ENCODE results near the gene NDUFS3.
A peak's percentile ranks its signal among the peaks of the same experiment; 100 is the strongest.
"Not testable (repeated sequence)": the region's sequence is repeated elsewhere in the genome, so short reads cannot be mapped to it uniquely, and the experiment has no call there.

Gene NDUFS3

DNA sequence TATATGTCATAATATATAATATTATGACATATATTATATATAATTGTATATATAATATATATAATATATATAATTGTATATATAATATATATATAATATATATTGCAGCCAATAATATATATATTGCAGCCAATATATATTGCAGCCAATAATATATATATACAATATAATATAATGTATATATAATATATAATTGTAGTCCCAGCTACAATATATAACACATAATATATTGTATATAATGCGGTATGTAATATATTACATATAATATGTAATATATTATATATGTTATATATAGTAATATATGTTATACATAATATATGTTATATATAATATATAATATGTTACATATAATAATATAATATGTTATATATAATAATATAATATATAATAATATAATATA, 20.2 kb upstream of the NDUFS3 start:
- no peak for DNase-seq (ENCODE audit: low read depth in 3 of 3, low spot score in 1 of 3)

DNA sequence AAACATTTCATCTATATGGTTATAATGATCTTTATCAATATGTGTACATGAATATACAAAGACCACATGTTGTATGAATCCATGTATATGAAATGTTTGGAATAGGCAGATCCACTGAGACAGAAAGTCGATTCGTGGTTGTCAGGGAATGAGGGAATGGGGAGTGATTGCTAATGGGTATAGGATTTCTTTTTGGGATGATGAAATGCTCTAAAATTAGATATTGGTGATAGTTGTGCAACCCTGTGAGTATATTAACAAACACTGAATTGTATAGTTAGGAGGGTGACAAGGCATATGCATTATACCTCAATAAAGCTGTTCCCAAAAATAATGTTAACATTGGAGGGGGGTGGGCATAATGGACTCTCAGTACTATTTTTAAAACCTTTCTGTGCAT, 18.4 kb upstream of the NDUFS3 start:
- no peak for DNase-seq (ENCODE audit: low read depth in 3 of 3, low spot score in 1 of 3)

DNA sequence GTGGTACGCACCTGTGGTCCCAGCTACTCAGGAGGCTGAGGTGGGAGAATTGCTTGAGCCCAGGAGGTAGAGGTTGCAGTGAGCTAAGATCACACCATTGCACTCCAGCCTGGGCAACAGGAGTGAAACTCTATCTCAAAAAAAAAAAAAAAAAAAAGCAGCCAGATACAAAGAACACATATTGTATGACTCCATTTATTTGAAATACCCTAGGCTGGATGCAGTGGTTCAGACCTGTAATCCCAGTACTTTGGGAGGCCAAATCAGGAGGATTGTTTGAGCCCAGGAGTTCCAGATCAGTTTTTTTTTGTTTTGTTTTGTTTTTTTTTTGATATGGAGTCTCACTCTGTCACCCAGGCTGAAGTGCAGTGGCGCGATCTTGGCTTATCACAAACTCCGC, 16.5 kb upstream of the NDUFS3 start:
- DNase-seq (ENCODE audit: low read depth in 3 of 3, low spot score in 1 of 3) = not testable (repeated sequence)

DNA sequence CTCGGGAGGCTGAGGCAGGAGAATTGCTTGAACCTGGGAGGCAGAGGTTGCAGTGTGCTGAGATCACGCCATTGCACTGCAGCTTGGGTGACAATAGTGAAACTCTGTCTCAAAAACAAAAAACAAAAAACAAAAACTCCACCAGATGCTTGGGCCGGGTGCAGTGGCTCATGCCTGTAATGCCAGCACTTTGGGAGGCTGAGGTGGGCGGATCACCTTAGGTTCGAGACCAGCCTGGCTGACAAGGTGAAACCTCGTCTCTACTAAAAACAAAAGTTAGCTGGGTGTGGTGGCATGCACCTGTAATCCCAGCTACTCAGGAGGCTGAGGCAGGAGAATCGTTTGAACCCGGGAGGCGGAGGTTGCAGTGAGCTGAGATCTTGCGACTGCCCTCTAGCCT, 14.5 kb upstream of the NDUFS3 start:
- not testable (repeated sequence) for DNase-seq (ENCODE audit: low read depth in 3 of 3, low spot score in 1 of 3)

DNA sequence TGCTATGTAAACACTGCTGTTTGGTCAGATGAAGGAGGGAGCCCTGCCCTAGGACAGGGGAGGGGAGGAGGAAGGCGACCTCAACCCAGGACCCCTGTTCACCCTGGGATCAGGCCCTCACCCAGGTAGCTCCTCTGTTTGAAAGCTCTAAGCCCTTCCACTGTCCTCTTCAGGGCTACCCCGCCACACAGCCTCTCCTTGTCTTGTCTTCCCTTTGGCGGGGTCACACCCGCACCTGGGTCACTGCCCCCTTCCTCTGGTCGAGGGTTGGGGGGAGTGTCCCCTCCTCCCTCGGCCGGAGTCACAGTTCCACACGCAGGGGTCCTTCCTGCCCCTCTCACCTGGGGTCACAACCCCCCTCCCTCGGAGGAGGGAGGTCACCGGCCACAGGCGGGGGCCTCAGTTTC, 13.9 kb upstream of the NDUFS3 start:
- DNase-seq (ENCODE audit: low read depth in 3 of 3, low spot score in 1 of 3) = no peak

DNA sequence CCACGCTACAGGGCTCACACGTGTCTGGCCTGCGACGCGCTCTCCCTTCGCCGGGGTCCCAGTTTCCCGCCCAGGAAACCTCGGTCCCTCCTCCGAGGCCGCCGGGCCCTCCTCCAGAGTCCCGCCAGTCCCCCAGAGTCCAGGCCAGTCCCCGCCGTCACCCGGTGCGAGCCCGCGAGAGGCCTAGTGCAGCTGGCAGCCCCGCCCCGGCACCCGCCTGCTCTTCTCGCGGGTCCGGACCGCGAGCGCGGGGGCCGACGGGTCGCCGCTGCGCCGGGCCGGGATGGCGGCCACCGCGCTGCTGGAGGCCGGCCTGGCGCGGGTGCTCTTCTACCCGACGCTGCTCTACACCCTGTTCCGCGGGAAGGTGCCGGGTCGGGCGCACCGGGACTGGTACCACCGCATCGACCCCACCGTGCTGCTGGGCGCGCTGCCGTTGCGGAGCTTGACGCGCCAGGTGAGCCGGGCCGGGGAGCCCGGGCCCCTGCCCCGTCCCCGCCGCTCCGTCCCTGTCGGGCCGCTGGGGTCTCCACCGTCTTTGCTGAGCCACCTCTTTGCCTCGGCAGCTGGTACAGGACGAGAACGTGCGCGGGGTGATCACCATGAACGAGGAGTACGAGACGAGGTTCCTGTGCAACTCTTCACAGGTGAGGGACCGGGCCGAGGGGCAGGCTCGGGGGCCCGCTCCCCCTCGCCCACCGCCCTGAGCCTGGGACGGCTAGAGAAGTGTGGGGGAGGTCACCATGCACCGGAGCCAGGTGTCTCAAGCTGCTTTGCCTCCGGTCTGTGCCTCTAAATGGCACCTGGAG, 13.3 kb upstream of the NDUFS3 start, which contains the start of gene PTPMT1:
Gene PTPMT1, plus strand, starts transcription at position 260 of the 809 bp plus-strand sequence. Its CDS starts 24 bp downstream, at position 284.
- DNase-seq (ENCODE audit: low read depth in 3 of 3, low spot score in 1 of 3) = peak in 2 of 3 donors; percentile 30 to 48

DNA sequence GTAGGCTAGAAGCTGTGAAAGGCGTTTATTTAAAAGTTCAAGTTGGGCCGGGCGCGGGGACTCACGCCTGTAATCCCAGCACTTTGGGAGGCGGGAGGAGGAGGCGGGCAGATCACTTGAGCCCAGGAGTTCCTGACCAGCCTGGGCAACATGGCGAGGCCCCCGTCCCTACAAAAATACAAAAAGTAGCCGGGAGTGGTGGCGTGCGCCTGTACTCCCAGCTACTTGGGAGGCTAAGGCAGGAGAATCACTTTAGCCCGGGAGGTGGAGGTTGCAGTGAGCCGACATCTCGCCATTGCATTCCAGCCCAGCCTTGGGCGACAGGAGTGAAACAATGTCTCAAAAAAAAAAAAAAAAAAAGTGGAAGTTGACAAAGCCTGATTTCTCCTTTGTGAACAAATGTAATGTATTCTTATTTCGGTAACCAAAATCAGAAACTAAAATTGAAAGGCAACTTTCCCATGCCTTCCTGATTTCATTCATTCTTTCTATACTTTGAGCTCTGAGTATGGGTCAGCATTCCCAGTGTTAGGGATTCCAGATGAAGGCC, 12.7 kb upstream of the NDUFS3 start:
- no peak for DNase-seq (ENCODE audit: low read depth in 3 of 3, low spot score in 1 of 3)

DNA sequence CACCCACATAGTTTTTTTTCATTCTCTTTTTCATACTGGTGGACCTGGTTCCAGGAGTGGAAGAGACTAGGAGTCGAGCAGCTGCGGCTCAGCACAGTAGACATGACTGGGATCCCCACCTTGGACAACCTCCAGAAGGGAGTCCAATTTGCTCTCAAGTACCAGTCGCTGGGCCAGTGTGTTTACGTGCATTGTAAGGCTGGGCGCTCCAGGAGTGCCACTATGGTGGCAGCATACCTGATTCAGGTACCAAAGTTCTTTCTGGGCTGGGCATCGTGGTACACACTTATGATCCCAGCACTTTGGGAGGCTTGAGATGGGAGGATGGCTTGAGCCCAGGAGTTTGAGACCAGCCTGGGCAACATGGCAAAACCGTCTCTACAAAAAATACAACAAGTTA, 9.2 kb upstream of the NDUFS3 start:
- no peak for DNase-seq (ENCODE audit: low read depth in 3 of 3, low spot score in 1 of 3)

DNA sequence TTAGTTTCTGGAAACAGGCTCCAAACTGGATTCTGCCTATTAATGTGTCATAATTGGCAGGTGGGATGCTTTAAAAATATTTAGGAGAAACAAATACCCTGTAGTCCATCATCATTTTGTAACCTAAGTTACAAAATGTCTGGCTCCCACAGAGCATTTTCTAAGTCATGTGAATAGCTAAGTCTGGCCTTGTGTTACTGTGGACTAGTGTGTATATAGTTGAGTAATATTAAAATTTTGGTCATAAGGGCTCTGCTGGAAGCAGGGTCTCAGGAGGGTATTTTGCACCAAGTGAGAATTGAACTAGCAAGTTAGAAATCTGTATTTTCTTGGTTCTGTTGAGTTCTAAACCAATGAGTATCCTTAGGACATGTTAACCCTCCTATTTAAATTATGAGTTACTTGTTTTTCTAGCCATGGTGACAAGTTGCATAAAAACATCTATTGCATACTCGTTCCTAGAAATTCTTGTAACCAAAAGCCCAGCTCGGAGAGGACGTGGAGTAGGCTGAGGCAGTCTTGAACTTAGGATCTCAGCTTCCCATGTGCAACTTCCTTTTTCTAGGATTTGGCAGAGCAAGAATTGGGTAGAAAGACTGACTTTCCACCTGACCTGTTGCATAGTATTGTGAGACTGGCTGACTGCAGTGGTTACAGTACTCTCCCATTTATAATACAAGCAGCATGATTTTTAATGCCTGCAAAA, 8.1 kb upstream of the NDUFS3 start:
- DNase-seq (ENCODE audit: low read depth in 3 of 3, low spot score in 1 of 3) = no peak

DNA sequence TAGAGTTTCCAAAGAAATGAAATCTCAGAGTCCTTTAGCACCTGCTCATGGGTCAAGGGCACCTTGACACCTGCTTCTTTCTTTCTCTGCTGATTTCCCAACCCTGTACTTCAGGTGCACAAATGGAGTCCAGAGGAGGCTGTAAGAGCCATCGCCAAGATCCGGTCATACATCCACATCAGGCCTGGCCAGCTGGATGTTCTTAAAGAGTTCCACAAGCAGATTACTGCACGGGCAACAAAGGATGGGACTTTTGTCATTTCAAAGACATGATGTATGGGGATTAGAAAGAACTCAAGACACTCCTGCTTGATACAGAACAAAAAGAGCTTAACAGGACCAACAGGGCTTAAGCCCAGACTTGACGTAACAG, 7.5 kb upstream of the NDUFS3 start:
- no peak for DNase-seq (ENCODE audit: low read depth in 3 of 3, low spot score in 1 of 3)

DNA sequence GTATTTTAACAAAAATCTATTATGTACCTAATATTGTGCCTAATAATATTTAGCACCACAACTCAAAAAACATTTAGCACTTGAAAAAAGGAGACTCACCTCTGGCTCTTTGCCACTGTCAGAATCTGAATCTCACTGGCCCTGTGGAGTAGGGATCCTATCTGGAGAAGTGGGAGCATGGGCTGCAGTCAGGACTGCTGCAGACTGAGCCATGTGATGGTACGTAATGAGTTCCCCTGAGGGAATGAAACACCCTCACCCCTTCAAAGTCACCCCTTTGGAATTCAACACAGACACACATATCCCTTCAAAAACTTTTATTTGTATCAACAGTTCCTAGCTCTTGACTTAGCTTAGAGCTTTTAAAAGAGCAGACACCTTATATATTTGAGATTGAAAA, 7.0 kb upstream of the NDUFS3 start:
- no peak for DNase-seq (ENCODE audit: low read depth in 3 of 3, low spot score in 1 of 3)

DNA sequence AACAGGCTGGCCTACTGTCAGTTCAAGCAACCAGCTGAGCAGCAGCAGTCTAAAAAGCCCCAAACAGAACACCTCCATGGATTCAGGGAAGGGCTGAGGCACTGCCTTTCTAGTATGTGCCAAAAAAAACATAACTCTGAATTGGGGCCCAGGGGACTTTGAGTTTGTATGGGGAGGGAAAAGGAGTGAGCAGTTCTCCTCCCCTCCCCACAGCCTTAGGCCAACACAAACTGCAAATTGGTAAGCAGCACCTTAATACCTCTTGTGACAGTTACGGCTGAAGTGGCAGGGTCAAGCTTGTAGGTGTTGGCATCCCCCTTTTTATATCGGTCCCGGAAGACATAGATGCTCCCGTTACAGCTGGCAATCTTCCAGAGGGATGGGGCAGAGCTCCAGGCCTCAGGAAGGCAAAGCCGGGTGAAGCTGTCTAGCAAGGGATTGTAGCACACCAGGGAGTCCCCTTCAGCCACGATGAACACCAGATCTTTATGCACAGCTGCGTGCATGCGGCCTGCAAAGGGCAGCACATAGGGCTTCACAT, 6.1 kb upstream of the NDUFS3 start:
- DNase-seq (ENCODE audit: low read depth in 3 of 3, low spot score in 1 of 3) = no peak

DNA sequence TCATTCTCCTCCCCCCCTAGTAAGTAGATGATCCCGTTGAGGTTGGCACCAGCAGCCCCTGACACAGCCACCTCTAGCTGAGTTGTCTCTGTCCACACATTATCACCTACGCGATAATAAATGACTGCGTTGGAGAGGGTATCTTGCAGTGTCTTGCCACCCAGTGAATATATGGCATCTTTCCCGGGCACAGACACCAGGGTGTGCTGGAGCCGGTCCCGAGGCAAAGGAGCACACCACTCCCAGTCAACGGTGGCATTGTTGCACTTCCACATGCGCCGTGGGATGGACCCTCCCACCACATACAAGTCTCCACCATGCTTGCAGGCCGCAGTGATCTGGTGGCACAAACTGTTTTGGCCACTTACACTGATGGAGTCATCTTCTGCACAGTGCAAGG, 5.6 kb upstream of the NDUFS3 start:
- no peak for DNase-seq (ENCODE audit: low read depth in 3 of 3, low spot score in 1 of 3)

DNA sequence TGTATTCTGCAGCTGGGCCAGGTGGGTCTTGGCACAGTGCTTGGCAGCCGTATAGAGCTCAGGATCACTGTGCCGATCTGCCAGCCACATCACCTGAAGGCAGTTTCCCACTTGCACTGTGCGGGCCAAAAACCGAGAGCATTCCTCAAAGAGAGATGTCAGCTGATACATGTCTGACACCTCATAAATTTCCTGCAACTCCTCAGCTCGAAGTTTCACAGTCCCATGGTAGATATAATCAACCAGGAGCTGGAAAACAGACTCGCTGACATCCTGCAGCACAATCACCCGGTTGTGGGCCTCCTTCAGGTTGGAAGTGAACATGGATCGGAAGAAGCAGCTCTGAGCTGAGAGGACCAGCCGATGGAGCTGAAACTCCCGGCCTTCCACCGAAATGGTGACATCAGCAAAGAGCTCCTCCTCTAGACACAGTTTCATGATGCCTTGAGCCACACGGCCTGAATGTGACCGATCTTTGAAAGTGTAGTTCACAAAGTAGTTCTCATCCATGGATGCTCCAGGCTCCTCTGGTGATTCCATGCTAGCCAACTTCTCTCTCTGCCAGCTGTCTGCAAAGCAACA, 1.3 kb upstream of the NDUFS3 start:
- no peak for DNase-seq (ENCODE audit: low read depth in 3 of 3, low spot score in 1 of 3)

DNA sequence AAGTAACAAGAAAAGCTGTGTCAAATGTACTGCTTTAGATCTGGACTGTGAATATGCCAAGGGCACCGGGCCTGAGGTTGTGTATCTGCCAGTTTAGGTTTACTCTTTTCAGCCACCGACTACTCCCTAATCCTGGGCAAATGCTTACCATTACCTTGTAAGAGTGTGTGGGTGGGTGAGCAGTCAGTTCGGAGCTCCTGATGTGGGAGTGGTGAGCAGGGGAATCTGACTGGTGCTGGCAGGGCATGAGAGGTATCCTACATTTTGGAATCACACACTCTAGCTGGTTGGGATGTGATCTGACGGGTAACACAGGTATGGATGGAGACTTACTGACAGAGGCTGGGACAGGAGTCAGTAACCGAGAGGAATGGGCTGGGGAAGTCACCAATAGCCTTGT, 5.0 kb downstream of the NDUFS3 start:
- DNase-seq (ENCODE audit: low read depth in 3 of 3, low spot score in 1 of 3) = no peak

DNA sequence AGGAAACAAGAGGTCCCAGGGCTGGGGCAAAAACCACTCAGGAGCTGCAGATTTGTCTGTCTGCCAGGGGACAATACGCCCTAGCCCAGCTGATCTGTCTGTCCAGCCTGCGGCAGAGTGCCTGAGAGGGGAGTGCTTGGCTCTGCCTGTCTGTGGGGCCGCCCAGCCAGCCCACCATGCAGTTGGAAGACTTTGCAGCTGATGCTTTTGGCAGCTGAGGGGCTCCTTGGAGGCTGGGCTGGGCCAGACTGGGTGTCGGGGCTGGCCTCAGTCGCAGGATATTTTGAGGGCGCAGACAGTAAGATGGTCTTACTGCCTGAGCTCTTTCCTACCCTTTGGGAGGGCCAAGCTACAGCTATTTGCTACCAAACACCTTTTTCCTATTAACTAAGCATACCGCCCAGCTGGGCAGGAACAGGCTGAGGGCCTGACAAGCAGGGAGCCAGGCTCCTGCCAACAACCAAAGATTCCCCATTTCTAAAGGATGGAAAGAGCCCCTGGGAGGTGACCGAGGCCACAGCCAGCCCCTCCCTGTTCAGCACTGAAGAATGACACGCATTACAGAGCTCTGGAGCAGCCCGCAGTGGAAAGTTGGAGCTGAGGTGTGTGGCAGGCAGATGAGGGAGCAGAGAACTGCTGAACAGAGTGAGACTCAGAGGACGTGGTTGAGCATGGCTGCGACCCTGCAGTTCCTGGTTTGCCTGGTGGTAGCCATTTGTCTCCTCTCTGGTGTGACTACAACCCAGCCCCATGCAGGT, 7.4 kb downstream of the NDUFS3 start, which contains the start of gene FAM180B:
Gene FAM180B, plus strand, starts transcription at position 581 of the 758 bp plus-strand sequence. Its CDS starts 91 bp downstream, at position 672.
- no peak for DNase-seq (ENCODE audit: low read depth in 3 of 3, low spot score in 1 of 3)

DNA sequence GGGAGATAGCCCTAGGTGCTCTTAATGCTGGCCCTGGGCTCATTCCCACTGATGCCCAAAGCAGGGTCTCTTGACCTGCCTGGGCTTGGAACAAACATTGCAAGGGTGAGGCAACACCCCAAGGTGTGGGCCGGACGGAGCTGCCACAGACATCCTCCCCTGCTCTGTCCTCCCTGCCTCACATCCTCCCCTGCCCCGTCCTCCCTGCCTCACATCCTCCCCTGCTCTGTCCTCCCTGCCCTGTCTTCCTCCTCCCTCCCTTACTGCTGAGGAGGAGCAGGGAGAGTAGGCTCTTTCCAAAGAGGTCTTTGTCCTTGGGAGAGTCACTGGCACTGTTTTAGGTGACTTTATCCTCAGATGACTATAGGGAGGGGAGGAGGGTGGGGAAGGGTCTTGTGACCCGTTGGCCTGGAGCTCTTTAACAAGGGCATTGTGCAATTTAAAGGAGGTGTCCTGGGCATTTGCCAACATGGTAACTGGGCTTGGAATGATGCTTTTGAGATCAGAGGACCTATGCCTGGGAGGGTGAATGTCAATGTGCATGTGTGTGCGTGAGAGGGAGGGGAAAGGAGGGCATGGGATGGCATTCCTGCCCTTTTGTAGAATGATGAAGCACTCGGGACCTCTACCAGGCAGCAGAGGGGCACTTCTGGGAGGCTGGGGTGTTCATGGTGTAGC, 8.3 kb downstream of the NDUFS3 start:
- no peak for DNase-seq (ENCODE audit: low read depth in 3 of 3, low spot score in 1 of 3)

DNA sequence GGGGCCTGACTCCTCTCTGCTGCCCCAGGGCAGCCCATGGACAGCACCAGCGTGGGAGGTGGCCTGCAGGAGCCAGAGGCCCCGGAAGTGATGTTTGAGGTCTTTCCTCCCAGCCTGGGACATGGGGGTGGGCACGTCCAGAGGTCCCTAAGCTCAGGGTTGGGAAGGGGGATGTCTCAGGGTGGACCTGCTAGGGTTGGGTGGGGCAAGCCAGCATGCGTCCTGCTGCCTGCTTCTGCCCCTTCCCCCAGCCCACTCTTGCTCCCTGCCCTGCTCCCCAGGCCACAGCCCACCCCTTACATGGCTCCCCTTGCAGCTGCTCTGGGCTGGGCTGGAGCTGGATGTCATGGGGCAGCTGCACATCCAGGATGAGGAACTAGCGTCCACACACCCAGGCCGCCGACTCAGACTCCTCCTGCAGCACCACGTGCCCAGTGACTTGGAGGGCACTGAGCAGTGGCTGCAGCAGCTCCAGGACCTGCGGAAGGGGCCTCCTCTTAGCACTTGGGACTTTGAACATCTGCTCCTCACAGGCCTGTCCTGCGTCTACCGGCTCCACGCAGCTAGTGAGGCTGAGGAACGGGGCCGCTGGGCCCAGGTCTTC, 9.0 kb downstream of the NDUFS3 start:
- DNase-seq (ENCODE audit: low read depth in 3 of 3, low spot score in 1 of 3) = no peak

DNA sequence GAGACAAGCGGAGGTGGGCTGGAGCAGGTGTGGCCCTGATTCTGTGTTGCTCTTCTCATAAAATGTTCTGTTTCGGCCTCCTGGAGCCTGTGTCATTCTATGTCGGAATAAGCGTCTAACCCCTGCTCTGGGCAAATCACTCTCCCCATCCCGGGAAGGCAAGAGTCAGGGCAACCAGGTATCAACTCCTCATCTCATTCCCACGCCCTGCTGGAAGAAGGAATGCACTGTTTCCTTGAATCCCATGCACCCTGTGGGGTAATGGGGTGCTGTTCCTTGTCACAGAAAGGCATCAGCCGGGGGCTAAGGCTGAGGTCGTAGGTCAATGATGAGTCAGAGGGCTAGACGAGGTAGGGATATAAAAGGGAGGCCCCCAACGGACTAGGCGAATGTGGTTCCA, 10.2 kb downstream of the NDUFS3 start:
- DNase-seq (ENCODE audit: low read depth in 3 of 3, low spot score in 1 of 3) = no peak

DNA sequence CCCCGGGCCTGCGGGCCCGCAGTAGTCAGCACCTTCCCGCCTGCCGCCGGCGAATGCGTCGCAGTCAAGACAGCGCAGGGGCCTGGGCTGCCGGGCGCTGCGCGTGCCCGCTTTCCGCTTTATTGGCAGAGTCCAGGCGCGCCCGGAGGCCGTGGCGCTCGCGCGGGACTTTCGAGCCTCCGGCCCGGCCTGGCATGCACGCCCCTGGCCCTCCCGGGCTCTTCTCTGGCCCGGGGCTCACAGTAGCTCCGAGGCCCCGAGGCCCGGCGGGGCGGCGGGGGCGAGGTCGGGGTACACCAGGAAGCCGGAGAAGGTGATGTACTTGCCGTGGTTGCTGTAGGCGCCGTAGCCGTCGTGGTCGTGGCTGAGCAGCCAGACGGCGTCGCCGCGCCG, 10.7 kb downstream of the NDUFS3 start:
- DNase-seq (ENCODE audit: low read depth in 3 of 3, low spot score in 1 of 3) = no peak

All from stimulated activated CD4-positive, alpha-beta T cell treated with anti-CD3 and anti-CD28 coated beads, TNF-alpha, amount 100 ng/mL, for 1 hour (primary cell).